ENCODE data around the gene MLN. TPM values are rescaled to one million over a fixed set of nuclear protein-coding genes. Genes with fewer than 3 reads are reported as not detected.

Gene MLN, protein sequence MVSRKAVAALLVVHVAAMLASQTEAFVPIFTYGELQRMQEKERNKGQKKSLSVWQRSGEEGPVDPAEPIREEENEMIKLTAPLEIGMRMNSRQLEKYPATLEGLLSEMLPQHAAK
- not detected for total RNA-seq
- long read RNA-seq = 0 reads

DNA sequence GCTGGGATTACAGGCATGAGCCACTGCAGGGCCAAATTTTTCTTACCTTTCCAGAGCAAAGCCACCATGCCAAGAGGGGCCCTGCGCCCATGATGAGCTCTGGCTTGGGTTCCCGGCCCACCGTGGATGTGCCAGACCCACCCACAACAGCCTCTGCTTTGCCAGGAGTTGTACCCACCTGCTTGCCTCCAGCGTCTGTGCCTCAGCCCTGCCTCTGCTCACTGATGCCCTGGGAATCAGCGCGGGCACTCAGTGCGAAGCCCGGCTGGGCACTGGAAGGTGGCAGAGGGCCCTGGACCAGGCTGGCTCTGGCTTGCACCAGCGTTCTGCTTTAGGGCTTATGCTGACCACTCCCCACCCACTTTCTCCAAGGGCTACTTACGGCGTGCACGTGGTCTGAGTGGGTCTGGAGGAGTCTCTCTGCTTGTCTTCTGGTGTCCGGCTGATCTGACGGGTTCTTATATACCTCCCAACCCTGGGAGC is at the start of gene MLN:
Gene MLN, minus strand, starts transcription at position 433 of the 483 bp plus-strand sequence. CDS start 2,840 bp downstream, outside the sequence.
- no peak for TF ChIP-seq POLR2A (IDR thresholded peaks at IDR 0.05)
- TF ChIP-seq, protein P1, sequence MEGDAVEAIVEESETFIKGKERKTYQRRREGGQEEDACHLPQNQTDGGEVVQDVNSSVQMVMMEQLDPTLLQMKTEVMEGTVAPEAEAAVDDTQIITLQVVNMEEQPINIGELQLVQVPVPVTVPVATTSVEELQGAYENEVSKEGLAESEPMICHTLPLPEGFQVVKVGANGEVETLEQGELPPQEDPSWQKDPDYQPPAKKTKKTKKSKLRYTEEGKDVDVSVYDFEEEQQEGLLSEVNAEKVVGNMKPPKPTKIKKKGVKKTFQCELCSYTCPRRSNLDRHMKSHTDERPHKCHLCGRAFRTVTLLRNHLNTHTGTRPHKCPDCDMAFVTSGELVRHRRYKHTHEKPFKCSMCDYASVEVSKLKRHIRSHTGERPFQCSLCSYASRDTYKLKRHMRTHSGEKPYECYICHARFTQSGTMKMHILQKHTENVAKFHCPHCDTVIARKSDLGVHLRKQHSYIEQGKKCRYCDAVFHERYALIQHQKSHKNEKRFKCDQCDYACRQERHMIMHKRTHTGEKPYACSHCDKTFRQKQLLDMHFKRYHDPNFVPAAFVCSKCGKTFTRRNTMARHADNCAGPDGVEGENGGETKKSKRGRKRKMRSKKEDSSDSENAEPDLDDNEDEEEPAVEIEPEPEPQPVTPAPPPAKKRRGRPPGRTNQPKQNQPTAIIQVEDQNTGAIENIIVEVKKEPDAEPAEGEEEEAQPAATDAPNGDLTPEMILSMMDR (IDR thresholded peaks at IDR 0.05) = no peak
- no peak within 1 kb of the TSS for H3K4me3 ChIP-seq
- intact Hi-C loops (cut with DNase I) = no loop called here
- no peak within 1 kb of the TSS for H3K27ac ChIP-seq
- H3K9me3 ChIP-seq = no peaks in the 10 kb centered on the region
- WGBS (ENCODE audit: insufficient coverage, low coverage, low lambda C conversion rate, missing lambda C conversion rate) = 57% methylated on average over 5 of the region's 14 CpGs
- DNase-seq (no peak), ATAC-seq (no peak)
- H3K4me1 ChIP-seq = no peaks in the 10 kb centered on the region
- no peaks in the 10 kb centered on the region for H3K36me3 ChIP-seq
- H3K27me3 ChIP-seq = no peaks in the 10 kb centered on the region

DNA sequence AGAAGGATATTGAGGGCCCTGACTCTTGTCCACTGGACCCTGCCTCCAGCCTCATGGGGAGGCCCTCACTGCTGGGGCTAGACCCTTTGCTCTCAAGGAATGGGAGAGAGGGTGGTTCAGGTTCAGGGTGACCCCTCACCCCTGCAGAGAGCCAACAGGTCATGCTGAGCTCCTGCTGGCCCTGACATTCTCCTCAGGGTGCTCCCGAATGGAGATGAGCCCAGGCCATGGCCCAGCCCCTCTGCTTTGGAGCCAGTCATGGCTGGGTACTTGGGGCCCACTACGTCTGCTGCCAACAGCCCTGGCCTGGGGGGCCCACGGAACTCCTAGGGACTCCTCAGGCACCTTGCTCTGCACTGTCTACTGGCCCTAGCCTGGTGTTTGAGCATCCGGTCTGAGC is 49.2 kb upstream of the MLN start:
- ATAC-seq = no peak
- 100% methylated on average over 1 of the region's 4 CpGs for WGBS (ENCODE audit: insufficient coverage, low coverage, low lambda C conversion rate, missing lambda C conversion rate)
- no peaks in the 10 kb centered on the region for H3K9me3 ChIP-seq
- H3K36me3 ChIP-seq = no peaks in the 10 kb centered on the region
- no peak overlapping the region for H3K27ac ChIP-seq
- DNase-seq = no peak
- intact Hi-C loops (cut with DNase I) = loop anchor here (10.0 kb wide), 2 partner anchors 172 to 182 kb away; no protein-coding TSS in a partner anchor
- no peaks in the 10 kb centered on the region for H3K4me1 ChIP-seq
- H3K27me3 ChIP-seq = no peaks in the 10 kb centered on the region
- no peak overlapping the region for H3K4me3 ChIP-seq
- TF ChIP-seq, protein P1 (IDR thresholded peaks at IDR 0.05) = no peak
- TF ChIP-seq POLR2A (IDR thresholded peaks at IDR 0.05) = no peak

DNA sequence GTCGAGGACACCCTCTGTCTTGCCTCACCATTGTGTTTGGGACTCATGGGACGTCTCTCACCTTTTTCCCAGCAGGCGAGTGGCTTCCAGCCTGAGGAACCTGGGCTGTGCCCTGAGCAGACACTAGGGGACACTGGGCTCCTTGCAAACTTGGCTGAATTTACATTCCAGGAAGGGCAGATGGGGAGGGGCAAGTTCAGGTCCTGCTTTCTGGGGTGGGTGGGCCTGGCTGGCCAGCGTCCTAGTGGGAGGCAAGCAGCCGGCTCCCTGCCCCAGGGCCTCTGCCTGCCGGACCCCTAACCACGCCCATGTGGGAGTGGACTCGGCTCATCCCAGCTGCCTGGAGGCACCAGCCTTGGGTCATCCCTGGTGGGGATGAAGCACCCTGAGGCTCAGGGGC is 48.2 kb upstream of the MLN start:
- intact Hi-C loops (cut with DNase I) = loop anchor here (10.0 kb wide), 2 partner anchors 173 to 183 kb away; no protein-coding TSS in a partner anchor
- H3K27me3 ChIP-seq = no peaks in the 10 kb centered on the region
- H3K4me1 ChIP-seq = no peaks in the 10 kb centered on the region
- TF ChIP-seq, protein P1 (IDR thresholded peaks at IDR 0.05) = peak; percentile 40 to 56 (median 46)
- no peak for TF ChIP-seq POLR2A (IDR thresholded peaks at IDR 0.05)
- H3K9me3 ChIP-seq = no peaks in the 10 kb centered on the region
- H3K4me3 ChIP-seq = no peak overlapping the region
- peak; percentile 56 to 73 (median 65) for ATAC-seq
- no peak for DNase-seq
- no peak overlapping the region for H3K27ac ChIP-seq
- H3K36me3 ChIP-seq = no peaks in the 10 kb centered on the region
- 60% methylated on average over 1 of the region's 8 CpGs for WGBS (ENCODE audit: insufficient coverage, low coverage, low lambda C conversion rate, missing lambda C conversion rate)

DNA sequence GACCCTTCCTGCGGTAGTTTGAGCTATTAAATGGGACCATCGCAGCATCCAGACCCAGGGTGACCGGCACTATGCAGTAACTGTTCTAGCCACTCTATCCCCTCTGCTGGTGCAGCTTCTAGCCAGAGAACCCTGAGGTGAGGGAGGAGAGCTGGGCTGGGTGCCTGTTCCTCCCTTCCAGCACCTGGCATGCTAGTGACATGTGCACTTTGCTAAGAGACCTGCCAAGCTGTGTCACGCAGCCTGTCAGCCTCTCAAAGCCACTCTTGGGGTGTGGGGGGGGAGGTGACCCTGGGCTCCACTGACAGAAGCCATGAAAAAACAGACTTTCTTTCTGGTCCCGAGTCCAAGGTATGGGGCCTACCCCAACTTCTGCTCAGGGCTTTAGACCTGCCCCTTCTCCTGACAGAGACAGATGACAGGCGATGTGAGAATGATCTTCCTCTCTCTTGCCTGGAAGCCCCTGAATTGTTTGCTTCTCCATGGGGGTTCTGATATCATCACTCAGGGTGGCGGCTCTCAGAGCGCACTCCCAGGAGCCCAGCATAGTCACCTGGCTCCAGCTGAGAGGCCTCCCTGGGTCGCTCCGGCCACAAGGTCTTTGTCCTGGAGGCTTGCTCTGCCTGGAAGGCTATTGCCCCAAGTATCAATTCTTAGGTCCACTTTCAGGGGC is 47.2 kb upstream of the MLN start:
- no peaks in the 10 kb centered on the region for H3K36me3 ChIP-seq
- 73% methylated on average over 4 of the region's 10 CpGs for WGBS (ENCODE audit: insufficient coverage, low coverage, low lambda C conversion rate, missing lambda C conversion rate)
- intact Hi-C loops (cut with DNase I) = loop anchor here (10.0 kb wide), 2 partner anchors 174 to 184 kb away; no protein-coding TSS in a partner anchor
- no peaks in the 10 kb centered on the region for H3K9me3 ChIP-seq
- TF ChIP-seq POLR2A (IDR thresholded peaks at IDR 0.05) = no peak
- TF ChIP-seq, protein P1 (IDR thresholded peaks at IDR 0.05) = no peak
- no peak for ATAC-seq
- H3K4me1 ChIP-seq = no peaks in the 10 kb centered on the region
- DNase-seq = no peak
- no peak overlapping the region for H3K4me3 ChIP-seq
- no peaks in the 10 kb centered on the region for H3K27me3 ChIP-seq
- no peak overlapping the region for H3K27ac ChIP-seq
